K562 (cell line): ENCODE results near the gene TOX2. TPM values are rescaled to one million over a fixed set of nuclear protein-coding genes. Genes with fewer than 3 reads are reported as not detected.

Experiments used
- ATAC-seq: fragments of 200-7000 bp; cut with Tn5 transposase; 3 replicates; pipeline ENCODE4 v1.9.1; 2020; ENCODE audit warnings: moderate library complexity
- BruUV-seq: library from RNA; stranded (reverse); fragments of 400-500 nt; replicated peaks from 2 replicates; lab custom pipeline; 2021; lab: Mats Ljungman, UMichigan
- CTCF ChIA-PET: fragments of 300-600 bp; formaldehyde crosslinking; extraction: SDS; loops from one replicate; lab custom pipeline; 2021; ENCODE audit warnings: low intra/inter-chr PET ratio; lab: Yijun Ruan, JAX
- POLR2A ChIA-PET: fragments of 300-600, 350-650 bp; sonication (Branson Sonifier 250); formaldehyde crosslinking; extraction: SDS; loops from one replicate; lab custom pipeline; 2021; ENCODE audit warnings: antibody characterized with exemption, inconsistent platforms; lab: Yijun Ruan, JAX
- DNase-seq, 4 experiments: peaks; one replicate each; pipeline versions ENCODE4 v3.0.0 to v3.0.0-alpha.2; 2011 to 2018; ENCODE audit warnings: low spot score in 3 of 4, mixed read lengths in 3 of 4; ENCODE audit errors: extremely low read depth in 1 of 4
- FAIRE-seq: peaks from 2 replicates; lab custom pipeline; 2011; peaks lifted over from hg19 to GRCh38; lab: Jason Lieb, UNC
- H2AFZ ChIP-seq: 2 replicates; pipeline ENCODE4 v1.6.0; 2011; ENCODE audit warnings: low read depth, low read length, control low read depth, inconsistent platforms
- H3K27ac ChIP-seq: fragments of 200-600 bp; 3 replicates; pipeline ENCODE4 v1.8.0; 2011; ENCODE audit warnings: low read depth, mild to moderate bottlenecking, control low read depth, inconsistent platforms, low read length, moderate library complexity, mixed read lengths; ENCODE audit errors: extremely low read depth
- H3K27me3 ChIP-seq, 2 experiments: fragments of 300-600 bp in 1 of 2; 2 replicates in 1 of 2; 3 replicates in 1 of 2; pipeline versions ENCODE4 v1.6.0 to v1.8.0; 2011; ENCODE audit warnings: inconsistent platforms in 2 of 2, low read length in 2 of 2, mild to moderate bottlenecking in 1 of 2, mixed read lengths in 1 of 2, moderate library complexity in 1 of 2; ENCODE audit not compliant: control insufficient read depth in 2 of 2, insufficient read depth in 2 of 2
- H3K36me3 ChIP-seq: fragments of 300-600 bp; 3 replicates; pipeline ENCODE4 v1.8.0; 2011; ENCODE audit warnings: mild to moderate bottlenecking, low read length, inconsistent platforms; ENCODE audit not compliant: control insufficient read depth, insufficient read depth
- H3K4me1 ChIP-seq, 2 experiments: fragments of 200-600 bp in 1 of 2; replicated peaks in 1 of 2; 2 replicates in 1 of 2; 3 replicates in 1 of 2; pipeline versions ENCODE4 v1.5.1 to v1.8.0; 2011; ENCODE audit warnings: inconsistent platforms in 2 of 2, low read length in 2 of 2, mild to moderate bottlenecking in 1 of 2, mixed read lengths in 1 of 2, moderate library complexity in 1 of 2; ENCODE audit not compliant: control insufficient read depth in 2 of 2, insufficient read depth in 2 of 2
- H3K4me2 ChIP-seq: 2 replicates; pipeline ENCODE4 v1.6.1; 2011; ENCODE audit warnings: low read length, control low read depth, inconsistent platforms, mixed read lengths; ENCODE audit not compliant: insufficient read depth
- H3K4me3 ChIP-seq: fragments of 200-600 bp; sonication (generic), shearing (Covaris generic); 2 replicates; pipeline ENCODE4 v1.5.1; 2016; ENCODE audit warnings: control low read depth, inconsistent platforms
- H3K79me2 ChIP-seq: fragments of 200-600 bp; 3 replicates; pipeline ENCODE4 v1.8.0; 2011; ENCODE audit warnings: low read length, inconsistent platforms; ENCODE audit not compliant: control insufficient read depth, insufficient read depth
- H3K9ac ChIP-seq, 2 experiments: 2 replicates each; pipeline versions ENCODE4 v1.6.0 to v1.6.1; 2011; ENCODE audit warnings: low read depth in 2 of 2, low read length in 2 of 2, control low read depth in 1 of 2, inconsistent platforms in 1 of 2, mild to moderate bottlenecking in 1 of 2, mixed read lengths in 1 of 2; ENCODE audit not compliant: insufficient read depth in 1 of 2
- H3K9me1 ChIP-seq: one replicate; pipeline ENCODE4 v1.6.0; 2011; ENCODE audit warnings: inconsistent platforms, mild to moderate bottlenecking, low read length, moderate library complexity; ENCODE audit not compliant: control insufficient read depth, insufficient read depth
- H3K9me3 ChIP-seq: replicated peaks from 2 replicates; pipeline ENCODE4 v1.5.1; 2011; ENCODE audit warnings: low read depth, low read length, inconsistent platforms; ENCODE audit not compliant: control insufficient read depth, insufficient read depth
- H4K20me1 ChIP-seq: replicated peaks from 2 replicates; pipeline ENCODE4 v1.6.1; 2011; ENCODE audit warnings: low read length, inconsistent platforms, mixed read lengths; ENCODE audit not compliant: control insufficient read depth, insufficient read depth
- CCNT2 ChIP-seq: IDR thresholded peaks from 2 replicates; pipeline ENCODE4 v1.6.1; 2011; ENCODE audit warnings: borderline replicate concordance, low read depth, mild to moderate bottlenecking, moderate library complexity, mixed read lengths, low read length; ENCODE audit not compliant: insufficient read length; ENCODE audit errors: extremely low read depth
- ETS2 ChIP-seq: IDR thresholded peaks from 2 replicates; pipeline ENCODE4 v1.6.1; 2016; ENCODE audit warnings: borderline replicate concordance, missing genetic modification characterization, mild to moderate bottlenecking, moderate library complexity, missing compliant biosample characterization; ENCODE audit not compliant: poor library complexity, severe bottlenecking
- MBD1 ChIP-seq: fragments of 250-450 bp; sonication (Bioruptor Pico); IDR thresholded peaks from 2 replicates; pipeline ENCODE4 v1.8.0; 2022; ENCODE audit warnings: inconsistent platforms
- MCM2 ChIP-seq: fragments of 450-650 bp; IDR thresholded peaks from 2 replicates; pipeline ENCODE4 v1.6.1; 2017; ENCODE audit warnings: low read depth, mild to moderate bottlenecking
- NCOA4 ChIP-seq: fragments of 450-650 bp; IDR thresholded peaks from 2 replicates; pipeline ENCODE4 v1.6.1; 2018; ENCODE audit warnings: mild to moderate bottlenecking; ENCODE audit not compliant: partially characterized antibody
- PHB2 ChIP-seq: fragments of 450-650 bp; IDR thresholded peaks from 2 replicates; pipeline ENCODE4 v1.6.1; 2017; ENCODE audit warnings: low read depth
- POU5F1 ChIP-seq: fragments of 150-350 bp; IDR thresholded peaks from 2 replicates; pipeline ENCODE4 v1.6.1; 2014; ENCODE audit warnings: borderline replicate concordance, low read length, low read depth, mild to moderate bottlenecking; ENCODE audit not compliant: partially characterized antibody
- PRMT5 ChIP-seq: sonication (generic); formaldehyde crosslinking; IDR thresholded peaks from 2 replicates; pipeline ENCODE4 v1.5.0; 2020; ENCODE audit warnings: missing genetic modification reagents
- STAT6 ChIP-seq: sonication (generic); formaldehyde crosslinking; IDR thresholded peaks from 2 replicates; pipeline ENCODE4 v1.8.1; 2023; ENCODE audit warnings: mild to moderate bottlenecking, missing genetic modification reagents
- TGIF2 ChIP-seq: sonication (generic); formaldehyde crosslinking; IDR thresholded peaks from 2 replicates; pipeline ENCODE4 v1.8.1; 2022; ENCODE audit warnings: mild to moderate bottlenecking, missing genetic modification reagents, moderate library complexity
- ZBTB34 ChIP-seq: fragments of 250-450 bp; sonication (Bioruptor Pico); IDR thresholded peaks from 2 replicates; pipeline ENCODE4 v1.8.0; 2021; ENCODE audit warnings: mild to moderate bottlenecking, moderate library complexity
- ZC3H8 ChIP-seq: fragments of 450-650 bp; IDR thresholded peaks from 2 replicates; pipeline ENCODE4 v1.6.1; 2017
- ZNF280A ChIP-seq: fragments of 450-650 bp; IDR thresholded peaks from 2 replicates; pipeline ENCODE4 v1.6.1; 2018; ENCODE audit warnings: mild to moderate bottlenecking, low read depth; ENCODE audit not compliant: partially characterized antibody
- ZNF3 ChIP-seq: fragments of 250-450 bp; sonication (Bioruptor Pico); IDR thresholded peaks from 2 replicates; pipeline ENCODE4 v1.5.0; 2021; ENCODE audit warnings: mild to moderate bottlenecking, moderate library complexity
- ZNF551 ChIP-seq: fragments of 250-450 bp; sonication (Bioruptor Pico); IDR thresholded peaks from 2 replicates; pipeline ENCODE4 v1.5.0; 2021; ENCODE audit warnings: mild to moderate bottlenecking, moderate library complexity
- WGBS: fragments of 100-300 bp; shearing (Covaris generic); methylation state at CpG from one replicate; pipeline ENCODE4 v1.1.6; 2016; ENCODE audit warnings: low coverage, mixed read lengths; ENCODE audit not compliant: insufficient coverage; ENCODE audit errors: missing lambda C conversion rate; 5-methylcytosine and 5-hydroxymethylcytosine counted together
- in situ Hi-C: fragments of 300-500 bp; cut with MboI; formaldehyde crosslinking; loops from 4 replicates; pipeline ENCODE4 v1.15.0; 2018; ENCODE audit warnings: inconsistent platforms, mixed read lengths
- intact Hi-C: fragments of 100-400 bp; cut with micrococcal nuclease; formaldehyde crosslinking; loops from 2 replicates; pipeline ENCODE4 v1.14.2; 2022
- polyA plus RNA-seq, 8 experiments: library from polyadenylated mRNA; depleted of rRNA in 4 of 8; stranded (reverse) in 5 of 8; unstranded in 3 of 8; fragments of >200 nt; fragmentation: Nextera tagmentation in 2 of 8; fragmentation: Illumina TruSeq in 1 of 8; extraction: Ambion mirVana in 2 of 8; extraction: Trizol in 1 of 8; gene quantifications; 2 replicates each; pipeline versions ENCODE4 v1.2.1 to v1.2.3, GENCODE V29; 2011 to 2014; ENCODE audit warnings: inconsistent platforms in 1 of 8, missing spikeins in 1 of 8
- total RNA-seq, 7 experiments: library from RNA; depleted of rRNA in 6 of 7; stranded (reverse); fragments of >200 nt in 6 of 7; fragmentation: Illumina TruSeq in 2 of 7; extraction: Trizol in 2 of 7; gene quantifications; 2 replicates each; pipeline versions ENCODE4 v1.2.1 to v1.2.3, GENCODE V29; 2011 to 2021; ENCODE audit warnings: low replicate concordance in 1 of 7

TOX2 gene
- total and polyA plus RNA-seq, 9 of the 15 experiments (the other 6 are each of a cell fraction or from before 2014, with no cell fraction given): not detected

- in situ Hi-C loops: no loop called here
- CTCF ChIA-PET: no interaction called here
- Histone ChIP-seq H3K27me3 (peaks cover 0 to 37% of the 10 kb centered on the region in 2 experiments; a peak in 2 of 5 replicates), H2AFZ (no peak overlapping the region), H4K20me1 (no peaks in the 10 kb centered on the region), H3K9me3 (no peaks in the 10 kb centered on the region), H3K4me1 (no peaks in the 10 kb centered on the region; a peak in 1 of 5 replicates), H3K36me3 (no peaks in the 10 kb centered on the region), H3K9me1 (no peaks in the 10 kb centered on the region), H3K4me2 (no peak overlapping the region), H3K79me2 (no peaks in the 10 kb centered on the region), H3K9ac (no peak overlapping the region), H3K4me3 (no peak overlapping the region), H3K27ac (no peak overlapping the region)
- POLR2A ChIA-PET: no interaction called here
- no TSS peak for BruUV-seq
- intact Hi-C loops: no loop called here
- FAIRE-seq: no peak
- no peak for ATAC-seq
- no peak for DNase-seq
- 1% methylated on average over 7 of the region's 7 CpGs for WGBS
- TF ChIP-seq MBD1 (CRISPR knock-in tag): no peak
- no peak for TF ChIP-seq ZC3H8
- no peak for TF ChIP-seq NCOA4
- TF ChIP-seq CCNT2: no peak
- TF ChIP-seq ZBTB34: no peak
- TF ChIP-seq POU5F1: no peak
- no peak for TF ChIP-seq ZNF551 (CRISPR knock-in tag)
- no peak for TF ChIP-seq ZNF3 (CRISPR knock-in tag)
- no peak for TF ChIP-seq ZNF280A
- TF ChIP-seq ETS2 (tag): no peak
- no peak for TF ChIP-seq MCM2
- TF ChIP-seq TGIF2 (CRISPR knock-in tag): no peak
- no peak for TF ChIP-seq PRMT5 (CRISPR knock-in tag)
- no peak for TF ChIP-seq PHB2
- no peak for TF ChIP-seq STAT6 (CRISPR knock-in tag)
Observed at GRCh38 chr20:43936805-43937204, 22.2 kb downstream of the TOX2 start.
